GM18951 (cell line): Measurements from ENCODE around the gene CD180.
"Not testable (repeated sequence)": the region's sequence is repeated elsewhere in the genome, so short reads cannot be mapped to it uniquely, and the experiment has no call there.

Source experiments
- POLR2A ChIP-seq: IDR thresholded peaks from 4 replicates; pipeline ENCODE4 v1.6.1; 2011; ENCODE audit warnings: mild to moderate bottlenecking; ENCODE audit not compliant: insufficient read length, insufficient read depth; ENCODE audit errors: extremely low read depth
- in situ Hi-C: fragments of 300-500 bp; cut with MboI; formaldehyde crosslinking; loops from one replicate; pipeline ENCODE4 v1.12.0; 2022; ENCODE audit warnings: low sequenced_read_pairs, mixed read lengths, inconsistent platforms; ENCODE audit not compliant: unreplicated experiment

CD180 gene

GRCh38 chr5:67189079-67189354 lies 7.6 kb downstream of the CD180 start:
- no peak for TF ChIP-seq POLR2A
- in situ Hi-C loops: no loop called here

GRCh38 chr5:67188274-67189078 lies 8.1 kb downstream of the CD180 start:
- in situ Hi-C loops: no loop called here
- no peak for TF ChIP-seq POLR2A

GRCh38 chr5:67187006-67187715 lies 9.4 kb downstream of the CD180 start:
- in situ Hi-C loops: no loop called here
- no peak for TF ChIP-seq POLR2A

- in situ Hi-C loops: no loop called here
- no peak for TF ChIP-seq POLR2A
These were observed 12.7 kb downstream of the CD180 start for GRCh38 chr5:67183859-67184258.

GRCh38 chr5:67182301-67182790 lies 14.3 kb downstream of the CD180 start:
- in situ Hi-C loops: no loop called here
- TF ChIP-seq POLR2A: no peak

GRCh38 chr5:67181648-67182221 lies 14.9 kb downstream of the CD180 start:
- in situ Hi-C loops: no loop called here
- TF ChIP-seq POLR2A: no peak

- in situ Hi-C loops: no loop called here
- no peak for TF ChIP-seq POLR2A
These were observed 16.8 kb downstream of the CD180 start for GRCh38 chr5:67179697-67180361.

- TF ChIP-seq POLR2A: no peak
- in situ Hi-C loops: no loop called here
These were observed 17.6 kb downstream of the CD180 start for GRCh38 chr5:67178966-67179365.

GRCh38 chr5:67178085-67178484 lies 18.5 kb downstream of the CD180 start:
- in situ Hi-C loops: no loop called here
- TF ChIP-seq POLR2A: no peak

GRCh38 chr5:67176936-67177335 lies 19.7 kb downstream of the CD180 start:
- in situ Hi-C loops: no loop called here
- no peak for TF ChIP-seq POLR2A

GRCh38 chr5:67173959-67174358 lies 22.6 kb downstream of the CD180 start:
- TF ChIP-seq POLR2A: no peak
- in situ Hi-C loops: no loop called here

GRCh38 chr5:67173351-67173750 lies 23.2 kb downstream of the CD180 start:
- in situ Hi-C loops: not testable (repeated sequence)

GRCh38 chr5:67170767-67171166 lies 25.8 kb downstream of the CD180 start:
- TF ChIP-seq POLR2A: no peak
- in situ Hi-C loops: no loop called here
